Measurements from ENCODE around the gene OCIAD2.
"Not testable (repeated sequence)": the region's sequence is repeated elsewhere in the genome, so short reads cannot be mapped to it uniquely, and the experiment has no call there.

OCIAD2 gene

DNA sequence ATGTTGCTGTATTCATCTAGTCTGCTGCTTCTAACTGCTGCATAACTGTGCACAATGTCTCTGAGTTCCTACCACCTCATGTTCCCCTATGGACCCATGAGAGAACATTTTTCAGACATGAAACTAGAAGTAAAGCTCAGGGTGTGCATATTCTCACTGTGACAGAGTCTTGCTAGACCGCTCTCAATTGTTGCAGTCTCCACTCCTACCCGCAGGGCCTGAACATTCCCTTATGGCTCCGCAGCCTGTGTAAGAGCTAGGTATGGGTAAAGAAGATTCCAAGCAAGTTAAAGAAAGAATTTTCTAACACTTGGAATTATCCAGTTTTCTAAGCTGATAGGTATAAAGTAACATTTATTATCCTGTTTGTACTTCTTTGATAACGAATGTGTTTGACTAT, 5.4 kb downstream of the OCIAD2 start:
- H3K4me3 ChIP-seq (ENCODE audit: low read depth, low read length), result no peak overlapping the region
- TF ChIP-seq CTCF (IDR thresholded peaks at IDR 0.05; ENCODE audit: borderline replicate concordance, insufficient read depth, low read depth, low read length), result no peak

- TF ChIP-seq CTCF (IDR thresholded peaks at IDR 0.05; ENCODE audit: borderline replicate concordance, insufficient read depth, low read depth, low read length), result no peak
- H3K4me3 ChIP-seq (ENCODE audit: low read depth, low read length), result no peak overlapping the region
These were observed 6.6 kb downstream of the OCIAD2 start for GRCh38 chr4:48899950-48900349.

DNA sequence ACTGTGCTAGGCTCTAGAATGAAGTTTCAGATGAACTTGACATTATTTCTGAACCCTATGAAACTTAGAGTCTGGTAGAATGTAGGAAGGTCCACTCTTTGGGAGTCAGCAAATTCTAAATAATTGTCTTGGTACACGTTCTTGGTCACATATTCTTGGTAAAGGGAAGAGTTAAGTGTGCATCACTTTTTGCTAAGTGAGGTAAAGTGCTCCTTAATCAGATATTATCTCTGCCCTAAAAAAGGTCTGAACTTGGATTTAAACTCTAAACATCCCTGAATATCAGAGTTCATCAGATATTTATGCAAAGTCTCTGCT, 7.2 kb downstream of the OCIAD2 start:
- no peak overlapping the region for H3K4me3 ChIP-seq (ENCODE audit: low read depth, low read length)
- TF ChIP-seq CTCF (IDR thresholded peaks at IDR 0.05; ENCODE audit: borderline replicate concordance, insufficient read depth, low read depth, low read length), result no peak

DNA sequence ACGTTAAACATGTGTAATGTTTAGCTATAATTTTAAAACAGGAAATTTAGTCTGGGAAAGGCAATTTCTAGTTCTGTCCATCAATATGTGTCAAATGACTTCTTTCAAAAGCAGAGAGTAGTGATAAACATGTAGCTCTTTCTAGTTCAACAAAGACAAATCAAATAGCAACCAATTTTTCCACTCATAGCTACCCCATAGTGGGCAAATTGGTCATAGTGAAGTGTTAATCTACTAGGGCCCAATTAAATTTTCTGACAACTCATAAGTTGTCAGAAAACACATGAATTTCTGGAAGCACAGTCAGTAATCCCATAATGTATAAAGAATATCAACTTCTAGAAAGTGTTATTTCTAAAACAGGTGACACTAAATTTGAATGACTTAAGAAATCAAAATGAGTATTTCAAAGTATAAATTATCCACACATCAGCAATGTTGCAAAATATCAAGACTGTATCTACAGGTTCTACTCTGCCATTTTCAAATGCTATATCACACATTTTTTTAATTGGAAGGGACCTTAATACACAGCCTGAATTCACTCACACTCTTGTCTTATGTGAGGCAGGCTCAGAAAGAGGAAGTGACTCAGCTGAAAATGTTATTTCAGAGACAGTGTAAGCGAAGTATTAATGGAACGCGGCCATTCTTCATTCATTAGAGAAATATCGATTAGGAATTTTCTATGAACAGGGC, 7.7 kb downstream of the OCIAD2 start:
- no peak overlapping the region for H3K4me3 ChIP-seq (ENCODE audit: low read depth, low read length)
- TF ChIP-seq CTCF (IDR thresholded peaks at IDR 0.05; ENCODE audit: borderline replicate concordance, insufficient read depth, low read depth, low read length), result no peak

DNA sequence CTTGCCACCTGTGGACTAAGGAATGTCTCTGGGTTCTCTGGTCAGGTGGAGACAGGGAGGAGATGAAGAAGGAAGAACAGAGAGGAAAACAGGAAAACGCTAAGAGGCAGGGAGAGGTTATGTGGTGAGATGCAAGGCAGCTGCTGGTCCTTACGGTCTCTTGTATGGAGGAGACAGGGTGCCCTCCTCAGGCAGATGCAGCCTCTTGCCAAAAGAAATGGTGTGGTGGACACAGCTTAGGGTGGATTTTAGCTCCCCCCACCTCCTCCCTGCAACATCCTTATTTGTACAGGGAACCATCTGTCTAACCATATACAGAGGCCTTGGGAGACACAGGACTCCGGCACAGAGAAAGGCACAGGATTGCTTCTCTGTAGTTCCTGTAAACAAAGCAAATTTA, 9.7 kb downstream of the OCIAD2 start:
- no peak for TF ChIP-seq CTCF (IDR thresholded peaks at IDR 0.05; ENCODE audit: borderline replicate concordance, insufficient read depth, low read depth, low read length)
- no peak overlapping the region for H3K4me3 ChIP-seq (ENCODE audit: low read depth, low read length)

- H3K4me3 ChIP-seq (ENCODE audit: low read depth, low read length), result no peak overlapping the region
- TF ChIP-seq CTCF (IDR thresholded peaks at IDR 0.05; ENCODE audit: borderline replicate concordance, insufficient read depth, low read depth, low read length), result no peak
These were observed 15.4 kb downstream of the OCIAD2 start for GRCh38 chr4:48891028-48891619.

DNA sequence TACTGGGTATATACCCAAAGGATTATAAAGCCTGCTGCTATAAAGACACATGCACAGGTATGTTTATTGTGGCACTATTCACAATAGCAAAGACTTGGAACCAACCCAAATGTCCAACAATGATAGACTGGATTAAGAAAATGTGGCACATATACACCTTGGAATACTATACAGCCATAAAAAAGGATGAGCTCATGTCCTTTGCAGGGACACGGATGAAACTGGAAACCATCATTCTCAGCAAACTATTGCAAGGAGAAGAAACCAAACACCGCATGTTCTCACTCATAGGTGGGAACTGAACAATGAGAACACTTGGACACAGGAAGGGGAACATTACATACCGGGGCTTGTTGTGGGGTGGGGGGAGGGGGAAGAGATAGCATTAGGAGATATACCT, 16.8 kb downstream of the OCIAD2 start:
- H3K4me3 ChIP-seq (ENCODE audit: low read depth, low read length), result not testable (repeated sequence)

DNA sequence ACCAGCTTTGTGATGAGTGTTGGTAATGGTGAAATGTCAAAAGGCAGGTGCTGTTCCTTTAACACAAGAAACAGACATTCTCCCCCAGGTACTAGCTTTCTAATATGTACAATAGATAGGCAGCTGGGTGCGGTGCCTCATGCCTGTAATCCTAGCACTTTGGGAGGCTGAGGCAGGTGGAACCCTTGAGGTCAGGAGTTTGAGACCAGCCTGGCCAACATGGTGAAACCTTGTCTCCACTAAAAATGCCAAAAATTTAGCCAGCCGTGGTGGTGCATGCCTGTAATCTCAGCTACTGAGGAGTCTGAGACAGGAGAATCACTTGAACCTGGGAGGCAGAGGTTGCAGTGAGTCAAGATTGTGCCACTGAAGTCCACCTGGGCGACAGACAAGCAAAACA, 24.9 kb downstream of the OCIAD2 start:
- H3K4me3 ChIP-seq (ENCODE audit: low read depth, low read length), result not testable (repeated sequence)
